Measurements from ENCODE around the gene WDR20.

GRCh38 chr14:102150744-102151143 is 11.0 kb downstream of the WDR20 start:
- TF ChIP-seq MXI1 (IDR thresholded peaks at IDR 0.05; ENCODE audit: low read depth, low read length) = no peak
- no peak for TF ChIP-seq YY1 (IDR thresholded peaks at IDR 0.05; ENCODE audit: low read depth, low read length)
- TF ChIP-seq CTCF (IDR thresholded peaks at IDR 0.05 in 2 of 3, conservative IDR thresholded peaks at IDR 0.05 in 1 of 3; ENCODE audit: control insufficient read depth in 2 of 3, extremely low read depth in 1 of 3, insufficient read depth in 1 of 3, low read depth in 3 of 3, low read length in 3 of 3) = no peak
- TF ChIP-seq EP300 (IDR thresholded peaks at IDR 0.05; ENCODE audit: borderline replicate concordance in 1 of 2, control insufficient read depth in 1 of 2, low read depth in 2 of 2, low read length in 2 of 2) = no peak
- TF ChIP-seq HDAC2 (IDR thresholded peaks at IDR 0.05) = no peak
- TF ChIP-seq CHD4 (IDR thresholded peaks at IDR 0.05) = no peak
- TF ChIP-seq PRDM15 (CRISPR knock-in tag; IDR thresholded peaks at IDR 0.05) = no peak
- TF ChIP-seq POLR2A (IDR thresholded peaks at IDR 0.05; ENCODE audit: low read depth, low read length) = no peak
- TF ChIP-seq BCL3 (IDR thresholded peaks at IDR 0.05; ENCODE audit: borderline replicate concordance, insufficient read depth, low read depth, low read length, poor library complexity, severe bottlenecking) = no peak
- no peak for TF ChIP-seq ZNF274 (IDR thresholded peaks at IDR 0.05; ENCODE audit: insufficient read depth, insufficient read length)
- TF ChIP-seq ZBTB4 (CRISPR knock-in tag; IDR thresholded peaks at IDR 0.05) = no peak
- TF ChIP-seq TARDBP (IDR thresholded peaks at IDR 0.05; ENCODE audit: borderline replicate concordance) = no peak

Data from GM12878 (cell line).